H9 (cell line): ENCODE data around the gene CLUH. TPM values are rescaled to one million over a fixed set of nuclear protein-coding genes. Genes with fewer than 3 reads are reported as not detected.

ENCODE experiments used
- DNase-seq: peaks from one replicate; pipeline ENCODE4 v3.0.0-alpha.2; 2017
- H2AFZ ChIP-seq: one replicate; pipeline ENCODE4 v1.6.1; 2013; ENCODE audit warnings: mild to moderate bottlenecking, low read length, control low read depth, moderate library complexity
- H2AK5ac ChIP-seq: 2 replicates; pipeline ENCODE4 v1.6.1; 2013; ENCODE audit warnings: low read length, control low read depth, mixed read lengths; ENCODE audit not compliant: insufficient read length
- H2BK120ac ChIP-seq: one replicate; pipeline ENCODE4 v1.6.1; 2013; ENCODE audit warnings: low read depth, mild to moderate bottlenecking, low read length, control low read depth, inconsistent platforms; ENCODE audit not compliant: poor library complexity, severe bottlenecking
- H2BK12ac ChIP-seq: 2 replicates; pipeline ENCODE4 v1.6.1; 2013; ENCODE audit warnings: low read length, control low read depth, mixed read lengths, low read depth; ENCODE audit not compliant: insufficient read length
- H2BK15ac ChIP-seq: 2 replicates; pipeline ENCODE4 v1.6.1; 2013; ENCODE audit warnings: low read depth, low read length, control low read depth
- H2BK20ac ChIP-seq: one replicate; pipeline ENCODE4 v1.6.1; 2013; ENCODE audit warnings: low read depth, mild to moderate bottlenecking, low read length, control low read depth, inconsistent platforms; ENCODE audit not compliant: poor library complexity, severe bottlenecking
- H2BK5ac ChIP-seq: 2 replicates; pipeline ENCODE4 v1.6.1; 2013; ENCODE audit warnings: low read length, control low read depth, mixed read lengths; ENCODE audit not compliant: insufficient read length
- H3K14ac ChIP-seq: 2 replicates; pipeline ENCODE4 v1.6.1; 2013; ENCODE audit warnings: low read length, control low read depth; ENCODE audit not compliant: insufficient read depth
- H3K18ac ChIP-seq: 2 replicates; pipeline ENCODE4 v1.6.1; 2013; ENCODE audit warnings: low read depth, mild to moderate bottlenecking, mixed read lengths, low read length, control low read depth; ENCODE audit not compliant: insufficient read length
- H3K23ac ChIP-seq: 2 replicates; pipeline ENCODE4 v1.6.1; 2013; ENCODE audit warnings: low read length, control low read depth, mixed read lengths, low read depth; ENCODE audit not compliant: insufficient read length
- H3K23me2 ChIP-seq: 2 replicates; pipeline ENCODE4 v1.6.1; 2013; ENCODE audit warnings: low read depth, mild to moderate bottlenecking, mixed read lengths, low read length, control low read depth; ENCODE audit not compliant: insufficient read length, poor library complexity, severe bottlenecking
- H3K27ac ChIP-seq: 2 replicates; pipeline ENCODE4 v1.5.1; 2013; ENCODE audit warnings: low read length, control low read depth, mixed read lengths, low read depth; ENCODE audit not compliant: insufficient read length
- H3K27me3 ChIP-seq: 2 replicates; pipeline ENCODE4 v1.6.1; 2013; ENCODE audit warnings: low read length, control low read depth, inconsistent platforms; ENCODE audit not compliant: insufficient read depth
- H3K4ac ChIP-seq: 2 replicates; pipeline ENCODE4 v1.6.1; 2013; ENCODE audit warnings: low read depth, mild to moderate bottlenecking, control low read depth, inconsistent platforms, low read length, moderate library complexity
- H3K4me1 ChIP-seq: 2 replicates; pipeline ENCODE4 v1.6.1; 2013; ENCODE audit warnings: low read length, control low read depth, inconsistent platforms; ENCODE audit not compliant: insufficient read depth
- H3K4me2 ChIP-seq: 2 replicates; pipeline ENCODE4 v1.6.1; 2013; ENCODE audit warnings: low read length, control low read depth, mixed read lengths; ENCODE audit not compliant: insufficient read length, insufficient read depth
- H3K56ac ChIP-seq: 2 replicates; pipeline ENCODE4 v1.6.1; 2013; ENCODE audit warnings: low read depth, mild to moderate bottlenecking, mixed read lengths, low read length, control low read depth; ENCODE audit not compliant: insufficient read length
- H3K79me1 ChIP-seq: 2 replicates; pipeline ENCODE4 v1.6.1; 2013; ENCODE audit warnings: low read depth, mild to moderate bottlenecking, moderate library complexity, low read length, control low read depth, inconsistent platforms; ENCODE audit not compliant: insufficient read depth, poor library complexity, severe bottlenecking
- H3K79me2 ChIP-seq: 2 replicates; pipeline ENCODE4 v1.6.1; 2013; ENCODE audit warnings: low read length, control low read depth, inconsistent platforms; ENCODE audit not compliant: insufficient read depth
- H3K9ac ChIP-seq: 2 replicates; pipeline ENCODE4 v1.6.1; 2013; ENCODE audit warnings: low read length, control low read depth, mixed read lengths; ENCODE audit not compliant: insufficient read length; ENCODE audit errors: extremely low read depth
- H3K9me3 ChIP-seq: one replicate; pipeline ENCODE4 v1.6.1; 2013; ENCODE audit warnings: low read depth, low read length, inconsistent platforms; ENCODE audit not compliant: control insufficient read depth
- H3T11ph ChIP-seq: one replicate; pipeline ENCODE4 v1.6.1; 2013; ENCODE audit warnings: mild to moderate bottlenecking, low read length, control low read depth, inconsistent platforms
- H4K20me1 ChIP-seq: one replicate; pipeline ENCODE4 v1.6.1; 2013; ENCODE audit not compliant: control insufficient read depth, insufficient read length, insufficient read depth
- H4K5ac ChIP-seq: 2 replicates; pipeline ENCODE4 v1.6.1; 2013; ENCODE audit warnings: low read depth, mild to moderate bottlenecking, mixed read lengths, low read length, control low read depth; ENCODE audit not compliant: insufficient read length
- H4K8ac ChIP-seq: replicated peaks from 2 replicates; pipeline ENCODE4 v1.6.1; 2013; ENCODE audit warnings: low read length, control low read depth, mixed read lengths, low read depth; ENCODE audit not compliant: insufficient read length
- H4K91ac ChIP-seq: 2 replicates; pipeline ENCODE4 v1.6.1; 2013; ENCODE audit warnings: low read depth, mild to moderate bottlenecking, moderate library complexity, mixed read lengths, low read length, control low read depth; ENCODE audit not compliant: insufficient read length
- H3K27ac Mint-ChIP-seq, 3 experiments: 2 replicates in 2 of 3; 3 replicates in 1 of 3; pipeline ENCODE4 v1.8.0; 2020 to 2021; ENCODE audit warnings: mixed read lengths in 3 of 3, mild to moderate bottlenecking in 1 of 3, moderate library complexity in 1 of 3
- H3K27me3 Mint-ChIP-seq: 2 replicates; pipeline ENCODE4 v1.8.0; 2021; ENCODE audit warnings: low read depth, mild to moderate bottlenecking, moderate library complexity, mixed read lengths
- H3K36me3 Mint-ChIP-seq, 3 experiments: 2 replicates in 2 of 3; 3 replicates in 1 of 3; pipeline ENCODE4 v1.8.0; 2020 to 2021; ENCODE audit warnings: low read depth in 3 of 3, mixed read lengths in 3 of 3; ENCODE audit not compliant: insufficient read depth in 1 of 3
- H3K4me1 Mint-ChIP-seq, 2 experiments: 2 replicates each; pipeline ENCODE4 v1.8.0; 2020; ENCODE audit warnings: mixed read lengths in 2 of 2
- H3K4me3 Mint-ChIP-seq, 2 experiments: 2 replicates in 1 of 2; 3 replicates in 1 of 2; pipeline ENCODE4 v1.8.0; 2020 to 2021; ENCODE audit warnings: mild to moderate bottlenecking in 2 of 2, mixed read lengths in 2 of 2, moderate library complexity in 1 of 2
- H3K9me3 Mint-ChIP-seq, 2 experiments: 2 replicates in 1 of 2; 3 replicates in 1 of 2; pipeline ENCODE4 v1.8.0; 2020; ENCODE audit warnings: mild to moderate bottlenecking in 2 of 2, mixed read lengths in 2 of 2, moderate library complexity in 1 of 2
- WGBS: extraction: QIAGEN DNeasy Blood & Tissue Kit; methylation state at CpG from one replicate; pipeline ENCODE4 v1.1.7; 2013; ENCODE audit warnings: missing lambda C conversion rate, low lambda C conversion rate, mixed read lengths; ENCODE audit not compliant: insufficient read length; ENCODE audit errors: extremely low coverage; 5-methylcytosine and 5-hydroxymethylcytosine counted together
- total RNA-seq: library from RNA; stranded (reverse); gene quantifications from 2 replicates; pipeline ENCODE4 v1.2.1, GENCODE V29; 2021
- TF ChIP-seq, protein P1 (sequence below): fragments of 200-600 bp; sonication (generic); conservative IDR thresholded peaks from 3 replicates; pipeline ENCODE4 v1.8.0; 2021; ENCODE audit warnings: antibody characterized with exemption, mild to moderate bottlenecking

CLUH gene
- total RNA-seq, 1 experiment from 2014 or later: 91.3 TPM

DNA sequence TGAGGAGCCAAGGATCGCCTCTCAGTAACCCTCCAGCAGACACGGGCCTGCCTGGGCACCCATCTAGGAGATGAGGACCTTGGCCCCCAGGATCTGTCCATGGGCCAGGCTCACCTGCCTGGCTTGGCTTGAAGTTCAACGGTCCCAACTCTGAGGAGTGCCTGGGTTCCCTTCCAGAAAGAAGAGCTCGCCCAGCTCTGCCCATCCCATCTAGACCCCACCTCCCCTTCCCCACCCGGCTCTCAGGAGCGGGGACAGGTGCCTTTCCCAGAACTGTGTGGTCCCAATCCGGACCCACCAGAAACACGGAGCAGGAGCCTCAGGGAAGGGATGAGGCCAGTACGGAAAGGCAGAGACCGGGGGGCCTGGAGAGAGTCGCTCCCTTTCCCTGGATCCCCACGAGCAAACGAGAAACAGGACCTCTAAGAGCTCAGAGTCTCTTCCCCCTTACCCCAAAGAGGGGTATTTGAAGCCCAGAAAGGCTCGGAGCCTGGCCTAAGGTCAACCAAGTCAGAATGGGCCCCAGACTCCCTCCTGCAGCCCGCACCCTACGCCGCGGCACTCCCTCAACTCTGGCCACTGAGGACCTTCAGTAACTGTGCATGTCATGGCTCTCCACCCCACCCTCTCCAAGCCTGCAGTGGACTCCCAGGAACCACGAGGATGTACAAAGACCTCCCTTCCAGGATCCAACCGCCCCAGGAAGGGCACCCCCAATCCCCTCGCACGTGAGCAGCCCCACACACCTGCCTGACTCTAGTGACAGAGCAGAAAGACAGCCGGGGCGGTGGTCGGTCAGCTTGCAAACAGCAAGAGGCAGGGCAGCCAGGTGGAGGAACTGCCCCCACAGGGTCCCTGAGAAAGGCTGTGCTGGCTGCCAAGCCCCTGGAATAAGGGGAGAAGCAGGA is 5.4 kb downstream of the CLUH start:
- Histone ChIP-seq H3K56ac (no peak overlapping the region), H4K5ac (no peak overlapping the region), H4K20me1 (no peaks in the 10 kb centered on the region), H4K8ac (no peak overlapping the region), H2AFZ (no peak overlapping the region), H3K23ac (no peak overlapping the region), H3K4me2 (no peak overlapping the region), H3K9me3 (no peaks in the 10 kb centered on the region), H2AK5ac (no peak overlapping the region), H4K91ac (no peak overlapping the region), H3K4ac (no peak overlapping the region), H3K79me2 (peaks cover 17% of the 10 kb centered on the region; the same call in 1 of the 2 replicates), H2BK20ac (no peak overlapping the region), H2BK5ac (no peak overlapping the region), H3K14ac (no peak overlapping the region; the same call in 1 of the 2 replicates), H2BK120ac (no peak overlapping the region), H3K9ac (no peak overlapping the region), H2BK15ac (no peak overlapping the region), H3T11ph (no peak overlapping the region), H3K18ac (no peak overlapping the region), H3K4me1 (peaks cover 4% of the 10 kb centered on the region; the same call in 1 of the 2 replicates), H3K79me1 (no peaks in the 10 kb centered on the region), H2BK12ac (no peak overlapping the region), H3K27me3 (no peaks in the 10 kb centered on the region; the same call in 1 of the 2 replicates), H3K23me2 (peaks cover 6% of the 10 kb centered on the region), H3K27ac (no peak overlapping the region)
- DNase-seq: no peak
- peaks cover under 1 to 27% (median 8%) of the 10 kb centered on the region in 3 experiments; a peak in 6 of 7 replicates for H3K36me3 Mint-ChIP-seq
- H3K27me3 Mint-ChIP-seq: peaks cover 7% of the 10 kb centered on the region; the same call in 1 of the 2 replicates
- no peak overlapping the region; a peak in 1 of 5 replicates for H3K4me3 Mint-ChIP-seq
- TF ChIP-seq, protein P1, sequence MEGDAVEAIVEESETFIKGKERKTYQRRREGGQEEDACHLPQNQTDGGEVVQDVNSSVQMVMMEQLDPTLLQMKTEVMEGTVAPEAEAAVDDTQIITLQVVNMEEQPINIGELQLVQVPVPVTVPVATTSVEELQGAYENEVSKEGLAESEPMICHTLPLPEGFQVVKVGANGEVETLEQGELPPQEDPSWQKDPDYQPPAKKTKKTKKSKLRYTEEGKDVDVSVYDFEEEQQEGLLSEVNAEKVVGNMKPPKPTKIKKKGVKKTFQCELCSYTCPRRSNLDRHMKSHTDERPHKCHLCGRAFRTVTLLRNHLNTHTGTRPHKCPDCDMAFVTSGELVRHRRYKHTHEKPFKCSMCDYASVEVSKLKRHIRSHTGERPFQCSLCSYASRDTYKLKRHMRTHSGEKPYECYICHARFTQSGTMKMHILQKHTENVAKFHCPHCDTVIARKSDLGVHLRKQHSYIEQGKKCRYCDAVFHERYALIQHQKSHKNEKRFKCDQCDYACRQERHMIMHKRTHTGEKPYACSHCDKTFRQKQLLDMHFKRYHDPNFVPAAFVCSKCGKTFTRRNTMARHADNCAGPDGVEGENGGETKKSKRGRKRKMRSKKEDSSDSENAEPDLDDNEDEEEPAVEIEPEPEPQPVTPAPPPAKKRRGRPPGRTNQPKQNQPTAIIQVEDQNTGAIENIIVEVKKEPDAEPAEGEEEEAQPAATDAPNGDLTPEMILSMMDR: no peak
- peak overlapping the region in 2 of 3 experiments; percentile 50 to 77; a peak in 2 of 7 replicates for H3K27ac Mint-ChIP-seq
- no CpG with 5 or more reads among the region's 25 CpGs for WGBS
- H3K4me1 Mint-ChIP-seq: peaks cover 39 to 51% of the 10 kb centered on the region in 2 experiments
- H3K9me3 Mint-ChIP-seq: no peaks in the 10 kb centered on the region; a peak in 1 of 5 replicates
